GM12878 (cell line): Measurements from ENCODE around the gene RGMB. TPM values are rescaled to one million over a fixed set of nuclear protein-coding genes. Genes with fewer than 3 reads are reported as not detected.

Experiments used
- ATAC-seq: fragments of 200-7000 bp; cut with Tn5 transposase; 3 replicates; pipeline ENCODE4 v1.9.1; 2020; ENCODE audit warnings: mild to moderate bottlenecking, moderate library complexity
- BruUV-seq: library from RNA; stranded (reverse); fragments of 400-500 nt; replicated peaks from 2 replicates; lab custom pipeline; 2021; lab: Mats Ljungman, UMichigan
- CTCF ChIA-PET: fragments of 300-600 bp; sonication (Branson Sonifier 250); formaldehyde crosslinking; extraction: SDS; loops from one replicate; lab custom pipeline; 2021; ENCODE audit warnings: inconsistent platforms; lab: Yijun Ruan, JAX
- POLR2A ChIA-PET: fragments of 350-600 bp; formaldehyde crosslinking; extraction: SDS; loops from one replicate; lab custom pipeline; 2021; ENCODE audit warnings: inconsistent platforms; lab: Charles Lee
- RAD21 ChIA-PET: fragments of 300-600 bp; sonication (Branson Sonifier 250); formaldehyde crosslinking; loops from one replicate; lab custom pipeline; 2023; ENCODE audit warnings: antibody characterized with exemption; ENCODE audit not compliant: unreplicated experiment; lab: Charles Lee
- SMC1A ChIA-PET: fragments of 300-600 bp; sonication (Branson Sonifier 250); formaldehyde crosslinking; loops from one replicate; lab custom pipeline; 2023; ENCODE audit not compliant: unreplicated experiment, uncharacterized antibody; lab: Charles Lee
- DNase-seq: peaks from one replicate; pipeline ENCODE4 v3.0.0-alpha.2; 2011; ENCODE audit warnings: low read depth, low spot score
- FAIRE-seq: peaks from 3 replicates; lab custom pipeline; 2011; peaks lifted over from hg19 to GRCh38; lab: Jason Lieb, UNC
- H2AFZ ChIP-seq: 2 replicates; pipeline ENCODE4 v1.6.0; 2011; ENCODE audit warnings: low read depth, low read length, control low read depth; ENCODE audit not compliant: control insufficient read depth
- H3K27ac ChIP-seq: 2 replicates; pipeline ENCODE4 v1.5.1; 2011; ENCODE audit warnings: control low read depth; ENCODE audit not compliant: control insufficient read depth, insufficient read depth
- H3K27me3 ChIP-seq, 2 experiments: replicated peaks in 1 of 2; 2 replicates each; pipeline versions ENCODE4 v1.6.0 to v1.6.1; 2011; ENCODE audit warnings: low read length in 1 of 2; ENCODE audit not compliant: control insufficient read depth in 2 of 2, insufficient read depth in 2 of 2
- H3K36me3 ChIP-seq, 2 experiments: 2 replicates each; pipeline ENCODE4 v1.5.1; 2011; ENCODE audit warnings: low read length in 1 of 2; ENCODE audit not compliant: control insufficient read depth in 2 of 2, insufficient read depth in 2 of 2
- H3K4me1 ChIP-seq: 2 replicates; pipeline ENCODE4 v1.6.1; 2011; ENCODE audit warnings: mild to moderate bottlenecking, low read length, moderate library complexity, mixed read lengths; ENCODE audit not compliant: control insufficient read depth, insufficient read depth
- H3K4me2 ChIP-seq: 2 replicates; pipeline ENCODE4 v1.6.0; 2011; ENCODE audit warnings: control low read depth; ENCODE audit not compliant: control insufficient read depth, insufficient read depth
- H3K4me3 ChIP-seq: fragments of 200-600 bp; sonication (generic); 2 replicates; pipeline ENCODE4 v1.5.1; 2016
- H3K79me2 ChIP-seq: 2 replicates; pipeline ENCODE4 v1.6.0; 2011; ENCODE audit warnings: low read length; ENCODE audit not compliant: control insufficient read depth, insufficient read depth
- H3K9ac ChIP-seq: 2 replicates; pipeline ENCODE4 v1.8.0; 2011; ENCODE audit warnings: low read length, control low read depth, mixed read lengths; ENCODE audit not compliant: control insufficient read depth, insufficient read depth
- H3K9me3 ChIP-seq: replicated peaks from 3 replicates; pipeline ENCODE4 v1.5.1; 2011; ENCODE audit warnings: mild to moderate bottlenecking, low read length; ENCODE audit not compliant: control insufficient read depth, insufficient read depth
- H4K20me1 ChIP-seq: 2 replicates; pipeline ENCODE4 v1.6.0; 2011; ENCODE audit not compliant: control insufficient read depth, insufficient read depth
- ATF7 ChIP-seq: fragments of 450-650 bp; IDR thresholded peaks from 2 replicates; pipeline ENCODE4 v1.6.1; 2016; ENCODE audit warnings: low read depth, mild to moderate bottlenecking
- CREM ChIP-seq: IDR thresholded peaks from 2 replicates; pipeline ENCODE4 v1.6.1; 2014; ENCODE audit warnings: antibody characterized with exemption, low read depth
- EED ChIP-seq: sonication (generic); IDR thresholded peaks from 2 replicates; pipeline ENCODE4 v1.6.1; 2016; ENCODE audit warnings: antibody characterized with exemption, low read depth
- EZH2 ChIP-seq: IDR thresholded peaks from 2 replicates; pipeline ENCODE4 v1.6.1; 2012; ENCODE audit warnings: low read depth, mild to moderate bottlenecking, control low read depth, inconsistent platforms, low read length, borderline replicate concordance; ENCODE audit not compliant: control insufficient read depth
- IKZF2 ChIP-seq, 2 experiments: fragments of 450-650 bp; IDR thresholded peaks; 2 replicates each; pipeline ENCODE4 v1.6.1; 2017; ENCODE audit warnings: mild to moderate bottlenecking in 2 of 2, moderate library complexity in 2 of 2
- YBX1 ChIP-seq: fragments of 450-650 bp; IDR thresholded peaks from 2 replicates; pipeline ENCODE4 v1.6.1; 2016; ENCODE audit warnings: antibody characterized with exemption
- ZBED1 ChIP-seq: IDR thresholded peaks from 2 replicates; pipeline ENCODE4 v1.6.1; 2016; ENCODE audit warnings: borderline replicate concordance
- ZNF217 ChIP-seq: fragments of 450-650 bp; IDR thresholded peaks from 2 replicates; pipeline ENCODE4 v1.6.1; 2017; ENCODE audit warnings: antibody characterized with exemption, mild to moderate bottlenecking
- WGBS: methylation state at CpG from one replicate; pipeline ENCODE4 v1.1.6; 2016; ENCODE audit warnings: low lambda C conversion rate; ENCODE audit not compliant: insufficient replicate concordance, insufficient coverage; ENCODE audit errors: missing lambda C conversion rate; 5-methylcytosine and 5-hydroxymethylcytosine counted together
- in situ Hi-C: fragments of 300-500 bp; cut with MboI; formaldehyde crosslinking; loops from 9 replicates; pipeline ENCODE4 v1.14.3; 2018; ENCODE audit warnings: mixed read lengths
- intact Hi-C: fragments of 100-400 bp; cut with micrococcal nuclease; formaldehyde crosslinking; loops from one replicate; pipeline ENCODE4 v1.14.2; 2022; ENCODE audit not compliant: unreplicated experiment
- polyA plus RNA-seq, 11 experiments: library from polyadenylated mRNA; depleted of rRNA in 4 of 11; unstranded in 6 of 11; stranded (reverse) in 5 of 11; fragments of >200 nt; fragmentation: Nextera tagmentation in 4 of 11; fragmentation: Illumina TruSeq in 1 of 11; extraction: Ambion mirVana in 4 of 11; extraction: Trizol in 1 of 11; gene quantifications; 1 replicate in 1 of 11; 2 replicates in 10 of 11; pipeline versions ENCODE4 v1.2.1 to v1.2.3, GENCODE V29; 2011 to 2016; ENCODE audit warnings: inconsistent platforms in 2 of 11, missing spikeins in 2 of 11, low read depth in 1 of 11
- total RNA-seq, 4 experiments: library from RNA; depleted of rRNA in 3 of 4; stranded (reverse); fragments of >200 nt in 3 of 4; fragmentation: Illumina TruSeq in 1 of 4; extraction: Trizol in 1 of 4; gene quantifications; 2 replicates each; pipeline versions ENCODE4 v1.2.1 to v1.2.3, GENCODE V29; 2013 to 2021
- TF ChIP-seq, protein P1 (sequence below): IDR thresholded peaks from 2 replicates; pipeline ENCODE4 v1.6.1; 2012; ENCODE audit warnings: low read length, inconsistent platforms
- TF ChIP-seq, protein P2 (sequence below): fragments of 450-650 bp; IDR thresholded peaks from 2 replicates; pipeline ENCODE4 v1.6.1; 2017; ENCODE audit warnings: mild to moderate bottlenecking, moderate library complexity

RGMB gene
- total and polyA plus RNA-seq, 10 of the 15 experiments (the other 5 are each of a cell fraction or from before 2014, with no cell fraction given): 1.3 to 15.3 (median 7.4) TPM

DNA sequence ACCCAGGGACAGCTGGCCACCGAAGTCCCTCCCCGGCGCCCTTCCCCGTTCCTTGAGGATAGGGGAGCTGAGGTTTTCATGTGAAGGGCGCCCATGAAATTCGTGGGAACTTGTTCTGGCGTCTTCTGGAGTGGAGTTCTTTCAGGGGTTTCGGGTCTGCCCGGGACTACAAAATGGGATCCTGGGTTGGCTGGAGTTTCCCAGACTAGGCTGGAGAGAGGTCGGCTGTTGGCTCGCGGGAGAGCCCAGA is 3.6 kb upstream of the RGMB start:
- in situ Hi-C loops: loop anchor here (10.0 kb wide), 1 partner anchor 265 kb away; no protein-coding TSS in a partner anchor
- peaks cover 12% of the 10 kb centered on the region for H3K4me1 ChIP-seq
- no peaks in the 10 kb centered on the region for H3K36me3 ChIP-seq
- SMC1A ChIA-PET: interaction anchor here (0.7 to 5.3 kb wide), 10 partner anchors 8 to 1419 kb away, joined by 3 to 24 read pairs (median 6); no protein-coding TSS in a partner anchor
- no peak for FAIRE-seq
- H3K27ac ChIP-seq: no peak overlapping the region
- TF ChIP-seq ZBED1 (no peak), IKZF2 (IDR thresholded peaks at IDR 0.05) (peak in 1 of 2 experiments; percentile 7; a peak in 1 of 4 replicates), CREM (0 out of 2 replicates have a peak, but pooled peaks have one; percentile 17), EED (peak; percentile 6; the same call in 1 of the 2 replicates)
- TF ChIP-seq, all 136 proteins: peak for 3
- POLR2A ChIA-PET: no interaction called here
- Histone ChIP-seq H3K27me3 (peaks cover 3 to 9% of the 10 kb centered on the region in 2 experiments; a peak in 3 of 4 replicates), H3K4me3 (peak overlapping the region; percentile 79), H4K20me1 (no peaks in the 10 kb centered on the region), H2AFZ (peak overlapping the region; percentile 81), H3K4me2 (peak overlapping the region; percentile 92), H3K9ac (peak overlapping the region; percentile 41; the same call in 1 of the 2 replicates), H3K79me2 (peaks cover 7% of the 10 kb centered on the region), H3K9me3 (no peaks in the 10 kb centered on the region)
- intact Hi-C loops: loop anchor here (2.0 to 5.0 kb wide), 8 partner anchors 57 to 1578 kb away; no protein-coding TSS in a partner anchor
- CTCF ChIA-PET: interaction anchor here (0.7 to 7.5 kb wide), 18 partner anchors 8 to 1538 kb away, joined by 3 to 104 read pairs (median 10); no protein-coding TSS in a partner anchor
- WGBS: under 1% methylated on average over 12 of the region's 12 CpGs
- DNase-seq (no peak), ATAC-seq (no peak)
- no TSS peak for BruUV-seq
- RAD21 ChIA-PET: interaction anchor here (0.8 to 2.9 kb wide), 6 partner anchors 8 to 291 kb away, joined by 3 to 14 read pairs (median 6); no protein-coding TSS in a partner anchor

DNA sequence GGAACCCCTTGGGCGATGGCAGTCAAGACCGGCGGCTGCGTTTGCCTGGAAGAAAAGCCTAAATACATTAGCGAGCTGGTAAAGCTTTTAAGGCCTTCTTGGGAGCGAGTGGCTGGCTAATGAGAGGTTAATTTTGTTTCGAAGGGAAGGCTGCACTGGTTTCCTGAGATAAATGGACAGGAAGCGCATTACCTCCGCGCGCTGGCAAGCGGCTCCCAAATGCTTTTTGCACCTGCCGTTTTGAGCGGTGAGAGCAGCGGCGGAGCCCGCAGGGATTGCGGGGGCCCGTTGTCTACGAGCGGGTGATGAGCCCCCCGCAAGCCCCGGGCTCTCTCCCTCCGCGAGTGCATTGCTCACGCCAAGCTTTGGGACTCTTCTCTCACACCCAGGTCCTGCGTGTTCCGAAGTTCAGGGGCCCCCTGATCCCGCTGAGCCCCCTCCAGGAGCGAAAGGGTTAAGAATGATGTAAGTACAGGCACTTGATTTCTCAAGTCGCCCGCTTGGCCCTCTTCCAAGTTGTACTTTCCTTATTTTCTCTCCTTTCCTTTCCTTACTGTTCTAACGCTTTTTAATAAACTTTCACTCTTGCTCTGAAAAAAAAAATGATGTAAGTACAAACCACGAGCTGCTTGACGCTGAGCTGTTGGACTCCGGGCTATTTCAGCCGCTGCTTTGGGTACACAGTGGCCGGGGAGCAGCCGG is 3.1 kb upstream of the RGMB start:
- peak overlapping the region; percentile 43 for H3K9ac ChIP-seq
- in situ Hi-C loops (loop anchor here (10.0 kb wide), 1 partner anchor 264 kb away; no protein-coding TSS in a partner anchor), intact Hi-C loops (loop anchor here (5.0 kb wide), 4 partner anchors 137 to 1578 kb away; no protein-coding TSS in a partner anchor)
- RAD21 ChIA-PET: interaction anchor here (0.8 to 2.9 kb wide), 12 partner anchors 10 to 1578 kb away, joined by 3 to 14 read pairs (median 3); no protein-coding TSS in a partner anchor
- ATAC-seq (peak; percentile 14), DNase-seq (no peak), FAIRE-seq (no peak)
- no peak overlapping the region for H3K27ac ChIP-seq
- no peaks in the 10 kb centered on the region for H4K20me1 ChIP-seq
- no TSS peak for BruUV-seq
- peaks cover 12% of the 10 kb centered on the region for H3K79me2 ChIP-seq
- H3K27me3 ChIP-seq: peaks cover 3 to 9% of the 10 kb centered on the region in 2 experiments; a peak in 3 of 4 replicates
- CTCF ChIA-PET: interaction anchor here (0.5 to 7.5 kb wide), 36 partner anchors 7 to 1901 kb away, joined by 3 to 104 read pairs (median 5); no protein-coding TSS in a partner anchor
- under 1% methylated on average over 39 of the region's 39 CpGs for WGBS
- POLR2A ChIA-PET: no interaction called here
- H3K9me3 ChIP-seq: no peaks in the 10 kb centered on the region
- SMC1A ChIA-PET: interaction anchor here (0.6 to 5.3 kb wide), 21 partner anchors 7 to 1539 kb away, joined by 3 to 24 read pairs (median 4); no protein-coding TSS in a partner anchor
- H3K36me3 ChIP-seq: no peaks in the 10 kb centered on the region
- H3K4me1 ChIP-seq: peaks cover 14% of the 10 kb centered on the region
- peak overlapping the region; percentile 92 for H3K4me2 ChIP-seq
- peak overlapping the region; percentile 79 for H3K4me3 ChIP-seq
- peak overlapping the region; percentile 81 for H2AFZ ChIP-seq
- TF ChIP-seq, protein P1, sequence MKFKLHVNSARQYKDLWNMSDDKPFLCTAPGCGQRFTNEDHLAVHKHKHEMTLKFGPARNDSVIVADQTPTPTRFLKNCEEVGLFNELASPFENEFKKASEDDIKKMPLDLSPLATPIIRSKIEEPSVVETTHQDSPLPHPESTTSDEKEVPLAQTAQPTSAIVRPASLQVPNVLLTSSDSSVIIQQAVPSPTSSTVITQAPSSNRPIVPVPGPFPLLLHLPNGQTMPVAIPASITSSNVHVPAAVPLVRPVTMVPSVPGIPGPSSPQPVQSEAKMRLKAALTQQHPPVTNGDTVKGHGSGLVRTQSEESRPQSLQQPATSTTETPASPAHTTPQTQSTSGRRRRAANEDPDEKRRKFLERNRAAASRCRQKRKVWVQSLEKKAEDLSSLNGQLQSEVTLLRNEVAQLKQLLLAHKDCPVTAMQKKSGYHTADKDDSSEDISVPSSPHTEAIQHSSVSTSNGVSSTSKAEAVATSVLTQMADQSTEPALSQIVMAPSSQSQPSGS: peak; percentile 30; the same call in 1 of the 2 replicates
- TF ChIP-seq ATF7: no peak; the same call in 1 of the 2 replicates
- TF ChIP-seq EED: 0 out of 2 replicates have a peak, but pooled peaks have one; percentile 11
- no peak for TF ChIP-seq ZNF217
- TF ChIP-seq EZH2: no peak
- TF ChIP-seq YBX1: no peak
- TF ChIP-seq, protein P2, sequence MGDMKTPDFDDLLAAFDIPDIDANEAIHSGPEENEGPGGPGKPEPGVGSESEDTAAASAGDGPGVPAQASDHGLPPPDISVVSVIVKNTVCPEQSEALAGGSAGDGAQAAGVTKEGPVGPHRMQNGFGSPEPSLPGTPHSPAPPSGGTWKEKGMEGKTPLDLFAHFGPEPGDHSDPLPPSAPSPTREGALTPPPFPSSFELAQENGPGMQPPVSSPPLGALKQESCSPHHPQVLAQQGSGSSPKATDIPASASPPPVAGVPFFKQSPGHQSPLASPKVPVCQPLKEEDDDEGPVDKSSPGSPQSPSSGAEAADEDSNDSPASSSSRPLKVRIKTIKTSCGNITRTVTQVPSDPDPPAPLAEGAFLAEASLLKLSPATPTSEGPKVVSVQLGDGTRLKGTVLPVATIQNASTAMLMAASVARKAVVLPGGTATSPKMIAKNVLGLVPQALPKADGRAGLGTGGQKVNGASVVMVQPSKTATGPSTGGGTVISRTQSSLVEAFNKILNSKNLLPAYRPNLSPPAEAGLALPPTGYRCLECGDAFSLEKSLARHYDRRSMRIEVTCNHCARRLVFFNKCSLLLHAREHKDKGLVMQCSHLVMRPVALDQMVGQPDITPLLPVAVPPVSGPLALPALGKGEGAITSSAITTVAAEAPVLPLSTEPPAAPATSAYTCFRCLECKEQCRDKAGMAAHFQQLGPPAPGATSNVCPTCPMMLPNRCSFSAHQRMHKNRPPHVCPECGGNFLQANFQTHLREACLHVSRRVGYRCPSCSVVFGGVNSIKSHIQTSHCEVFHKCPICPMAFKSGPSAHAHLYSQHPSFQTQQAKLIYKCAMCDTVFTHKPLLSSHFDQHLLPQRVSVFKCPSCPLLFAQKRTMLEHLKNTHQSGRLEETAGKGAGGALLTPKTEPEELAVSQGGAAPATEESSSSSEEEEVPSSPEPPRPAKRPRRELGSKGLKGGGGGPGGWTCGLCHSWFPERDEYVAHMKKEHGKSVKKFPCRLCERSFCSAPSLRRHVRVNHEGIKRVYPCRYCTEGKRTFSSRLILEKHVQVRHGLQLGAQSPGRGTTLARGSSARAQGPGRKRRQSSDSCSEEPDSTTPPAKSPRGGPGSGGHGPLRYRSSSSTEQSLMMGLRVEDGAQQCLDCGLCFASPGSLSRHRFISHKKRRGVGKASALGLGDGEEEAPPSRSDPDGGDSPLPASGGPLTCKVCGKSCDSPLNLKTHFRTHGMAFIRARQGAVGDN: no peak
